DND-41 (cell line): ENCODE results near the gene TSHR.

Source experiments
- ATAC-seq: fragments of 200-7000 bp; cut with Tn5 transposase; 3 replicates; pipeline ENCODE4 v1.9.1; 2021; ENCODE audit warnings: low read depth; ENCODE audit not compliant: insufficient read depth
- DNase-seq: peaks from one replicate; pipeline ENCODE4 v3.0.0-alpha.2; 2020
- H2AFZ ChIP-seq: 2 replicates; pipeline ENCODE4 v1.6.0; 2012; ENCODE audit warnings: low read depth, low read length
- H3K27ac ChIP-seq: 2 replicates; pipeline ENCODE4 v1.5.1; 2012; ENCODE audit warnings: low read length, inconsistent platforms
- H3K27me3 ChIP-seq: fragments of 200-600 bp; sonication (generic); 2 replicates; pipeline ENCODE4 v1.6.0; 2012; ENCODE audit warnings: low read length, mild to moderate bottlenecking, inconsistent platforms; ENCODE audit not compliant: insufficient read depth, poor library complexity
- H3K36me3 ChIP-seq: 2 replicates; pipeline ENCODE4 v1.5.1; 2012; ENCODE audit warnings: low read length, inconsistent platforms; ENCODE audit not compliant: insufficient read depth
- H3K4me1 ChIP-seq: 2 replicates; pipeline ENCODE4 v1.5.1; 2012; ENCODE audit warnings: mild to moderate bottlenecking, low read length; ENCODE audit not compliant: insufficient read depth
- H3K4me2 ChIP-seq: 2 replicates; pipeline ENCODE4 v1.6.0; 2012; ENCODE audit warnings: mild to moderate bottlenecking, moderate library complexity, low read length, inconsistent platforms; ENCODE audit not compliant: insufficient read depth
- H3K4me3 ChIP-seq, 2 experiments: fragments of 200-600 bp in 1 of 2; shearing (Covaris generic) in 1 of 2; 2 replicates each; pipeline ENCODE4 v1.5.1; 2012 to 2016; ENCODE audit warnings: inconsistent platforms in 2 of 2, low read length in 2 of 2, mild to moderate bottlenecking in 2 of 2, low read depth in 1 of 2, moderate library complexity in 1 of 2
- H3K79me2 ChIP-seq: 2 replicates; pipeline ENCODE4 v1.6.0; 2012; ENCODE audit warnings: low read length, inconsistent platforms; ENCODE audit not compliant: insufficient read depth
- H3K9ac ChIP-seq: 2 replicates; pipeline ENCODE4 v1.6.0; 2012; ENCODE audit warnings: low read depth, mild to moderate bottlenecking, inconsistent platforms, low read length, moderate library complexity
- H3K9me3 ChIP-seq: 2 replicates; pipeline ENCODE4 v1.5.1; 2012; ENCODE audit warnings: low read length, moderate library complexity, mild to moderate bottlenecking, inconsistent platforms; ENCODE audit not compliant: insufficient read depth, severe bottlenecking
- H4K20me1 ChIP-seq: 2 replicates; pipeline ENCODE4 v1.6.0; 2012; ENCODE audit warnings: low read length; ENCODE audit not compliant: insufficient read depth
- CTCF ChIP-seq: IDR thresholded peaks from 2 replicates; pipeline ENCODE4 v1.5.1; 2012; ENCODE audit warnings: borderline replicate concordance, low read length, moderate library complexity, mild to moderate bottlenecking; ENCODE audit not compliant: poor library complexity, severe bottlenecking; ENCODE audit errors: extremely low read depth
- EZH2 ChIP-seq: IDR thresholded peaks from 3 replicates; pipeline ENCODE4 v1.6.1; 2012; ENCODE audit warnings: borderline replicate concordance, low read depth, mild to moderate bottlenecking, moderate library complexity, low read length, inconsistent platforms; ENCODE audit not compliant: severe bottlenecking

Gene TSHR

DNA sequence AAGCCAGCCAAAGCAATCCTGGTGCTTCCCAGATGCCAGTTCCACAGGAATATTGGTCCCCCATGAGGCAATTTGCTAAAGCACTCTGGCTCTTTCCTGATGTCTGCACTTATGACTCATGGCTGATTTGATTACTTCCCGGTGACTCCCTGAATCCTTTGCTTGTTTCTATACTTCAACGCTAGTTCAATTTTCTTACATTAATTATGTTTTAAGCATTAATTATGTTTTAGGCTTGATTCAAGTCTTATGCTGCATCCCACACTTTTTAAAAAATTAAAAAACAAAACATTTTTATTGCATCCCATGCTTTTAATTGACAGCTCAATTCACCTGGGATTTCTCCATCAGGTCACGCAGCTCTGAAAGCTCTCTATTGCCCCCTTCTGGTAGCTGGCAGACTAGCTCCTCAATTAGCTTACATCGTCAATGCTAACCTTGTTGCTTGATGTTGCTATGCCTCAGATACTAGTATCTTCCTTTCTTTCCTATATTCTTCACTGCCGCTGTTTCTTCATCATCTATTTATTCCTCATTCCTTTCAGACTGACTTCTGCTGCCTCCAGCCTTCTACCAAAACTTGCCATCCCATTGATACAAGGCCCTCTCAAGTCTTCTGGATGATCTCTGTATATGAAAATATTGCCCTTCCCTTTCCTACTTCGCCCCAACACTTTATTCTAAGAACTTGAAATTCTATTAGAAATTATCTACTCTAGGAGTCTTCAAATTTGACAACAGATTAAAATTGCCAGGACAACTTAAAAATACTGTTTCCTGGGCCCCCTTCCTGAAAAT lies 32.0 kb downstream of the TSHR start:
- no peaks in the 10 kb centered on the region for H3K9me3 ChIP-seq
- no peak overlapping the region for H3K4me2 ChIP-seq
- no peak for TF ChIP-seq EZH2
- peak; percentile 96 for TF ChIP-seq CTCF
- H4K20me1 ChIP-seq: no peaks in the 10 kb centered on the region
- H3K36me3 ChIP-seq: peaks cover 16% of the 10 kb centered on the region; the same call in 1 of the 2 replicates
- H3K27ac ChIP-seq: peak overlapping the region; percentile 75
- peaks cover 71% of the 10 kb centered on the region for H3K4me1 ChIP-seq
- ATAC-seq (peak; percentile 76), DNase-seq (peak; percentile 82)
- H3K4me3 ChIP-seq: no peak overlapping the region
- peaks cover 86% of the 10 kb centered on the region for H3K79me2 ChIP-seq
- H2AFZ ChIP-seq: no peak overlapping the region
- no peak overlapping the region for H3K9ac ChIP-seq
- H3K27me3 ChIP-seq: no peaks in the 10 kb centered on the region

- H2AFZ ChIP-seq: no peak overlapping the region
- H3K79me2 ChIP-seq: peaks cover 85% of the 10 kb centered on the region
- H3K4me2 ChIP-seq: no peak overlapping the region
- no peaks in the 10 kb centered on the region for H4K20me1 ChIP-seq
- TF ChIP-seq EZH2 (no peak), CTCF (no peak)
- H3K27ac ChIP-seq: peak overlapping the region; percentile 56
- H3K36me3 ChIP-seq: peaks cover 16% of the 10 kb centered on the region; the same call in 1 of the 2 replicates
- ATAC-seq (no peak), DNase-seq (no peak)
- no peak overlapping the region for H3K9ac ChIP-seq
- no peaks in the 10 kb centered on the region for H3K9me3 ChIP-seq
- no peak overlapping the region for H3K4me3 ChIP-seq
- no peaks in the 10 kb centered on the region for H3K27me3 ChIP-seq
- H3K4me1 ChIP-seq: peaks cover 63% of the 10 kb centered on the region
These were observed 32.8 kb downstream of the TSHR start for GRCh38 chr14:80988192-80988591.

- Histone ChIP-seq H3K4me3 (no peak overlapping the region), H3K4me2 (0 out of 2 replicates have a peak overlapping the region, but pooled peaks have one; percentile 17), H2AFZ (peak overlapping the region; percentile 15; the same call in 1 of the 2 replicates), H3K9me3 (no peaks in the 10 kb centered on the region), H3K79me2 (peaks cover 78% of the 10 kb centered on the region), H3K36me3 (peaks cover 20% of the 10 kb centered on the region; the same call in 1 of the 2 replicates), H3K9ac (peak overlapping the region; percentile 7; the same call in 1 of the 2 replicates), H3K27me3 (no peaks in the 10 kb centered on the region), H4K20me1 (no peaks in the 10 kb centered on the region), H3K27ac (peak overlapping the region; percentile 56), H3K4me1 (peaks cover 56% of the 10 kb centered on the region)
- DNase-seq (no peak), ATAC-seq (peak; percentile 57)
- no peak for TF ChIP-seq CTCF
- no peak for TF ChIP-seq EZH2
These were observed 33.5 kb downstream of the TSHR start for GRCh38 chr14:80988735-80989429.
